HEK293T (cell line): ENCODE measurements around the gene LRGUK.

Source experiments
- CTCF ChIA-PET: fragments of 350-600 bp; formaldehyde crosslinking; extraction: SDS; loops from one replicate; lab custom pipeline; 2021; ENCODE audit warnings: antibody characterized with exemption, inconsistent platforms; lab: Yijun Ruan, JAX
- POLR2A ChIA-PET: fragments of 350-600 bp; formaldehyde crosslinking; extraction: SDS; loops from one replicate; lab custom pipeline; 2020; ENCODE audit warnings: antibody characterized with exemption, inconsistent platforms; lab: Yijun Ruan, JAX
- DNase-seq: peaks from one replicate; pipeline ENCODE4 v3.0.0; 2012; ENCODE audit warnings: mixed read lengths; ENCODE audit errors: extremely low spot score
- ARNT ChIP-seq: fragments of 450-650 bp; IDR thresholded peaks from 2 replicates; pipeline ENCODE4 v1.6.1; 2017; ENCODE audit warnings: mild to moderate bottlenecking
- BHLHE40 ChIP-seq: fragments of 450-650 bp; IDR thresholded peaks from 2 replicates; pipeline ENCODE4 v1.6.1; 2016; ENCODE audit warnings: mild to moderate bottlenecking, moderate library complexity, borderline replicate concordance
- CTBP1 ChIP-seq: fragments of 450-650 bp; IDR thresholded peaks from 2 replicates; pipeline ENCODE4 v1.6.1; 2016; ENCODE audit warnings: borderline replicate concordance
- ELF4 ChIP-seq: fragments of 450-650 bp; IDR thresholded peaks from 2 replicates; pipeline ENCODE4 v1.6.1; 2017; ENCODE audit warnings: antibody characterized with exemption
- FOXA1 ChIP-seq: fragments of 450-650 bp; IDR thresholded peaks from 2 replicates; pipeline ENCODE4 v1.6.1; 2016; ENCODE audit warnings: mild to moderate bottlenecking
- FOXK2 ChIP-seq: fragments of 450-650 bp; IDR thresholded peaks from 2 replicates; pipeline ENCODE4 v1.6.1; 2016; ENCODE audit warnings: mild to moderate bottlenecking
- FOXM1 ChIP-seq: fragments of 450-650 bp; IDR thresholded peaks from 2 replicates; pipeline ENCODE4 v1.6.1; 2017; ENCODE audit warnings: mild to moderate bottlenecking, borderline replicate concordance
- HDGF ChIP-seq: fragments of 450-650 bp; IDR thresholded peaks from 2 replicates; pipeline ENCODE4 v1.6.1; 2017; ENCODE audit warnings: antibody characterized with exemption, borderline replicate concordance
- L3MBTL2 ChIP-seq: fragments of 450-650 bp; conservative IDR thresholded peaks from 2 replicates; pipeline ENCODE4 v1.6.1; 2016; ENCODE audit warnings: mild to moderate bottlenecking
- LEF1 ChIP-seq: fragments of 450-650 bp; IDR thresholded peaks from 2 replicates; pipeline ENCODE4 v1.6.1; 2017; ENCODE audit warnings: mild to moderate bottlenecking, borderline replicate concordance
- NFRKB ChIP-seq: fragments of 450-650 bp; IDR thresholded peaks from 2 replicates; pipeline ENCODE4 v1.6.1; 2016; ENCODE audit warnings: mild to moderate bottlenecking, moderate library complexity
- PKNOX1 ChIP-seq: fragments of 450-650 bp; IDR thresholded peaks from 2 replicates; pipeline ENCODE4 v1.6.1; 2016
- SP1 ChIP-seq: fragments of 450-650 bp; IDR thresholded peaks from 2 replicates; pipeline ENCODE4 v1.6.1; 2017
- SUZ12 ChIP-seq: fragments of 450-650 bp; IDR thresholded peaks from 2 replicates; pipeline ENCODE4 v1.6.1; 2016; ENCODE audit warnings: mild to moderate bottlenecking
- TARDBP ChIP-seq: fragments of 450-650 bp; IDR thresholded peaks from 2 replicates; pipeline ENCODE4 v1.6.1; 2016
- ZNF384 ChIP-seq: fragments of 450-650 bp; IDR thresholded peaks from 2 replicates; pipeline ENCODE4 v1.6.1; 2016

The LRGUK gene

DNA sequence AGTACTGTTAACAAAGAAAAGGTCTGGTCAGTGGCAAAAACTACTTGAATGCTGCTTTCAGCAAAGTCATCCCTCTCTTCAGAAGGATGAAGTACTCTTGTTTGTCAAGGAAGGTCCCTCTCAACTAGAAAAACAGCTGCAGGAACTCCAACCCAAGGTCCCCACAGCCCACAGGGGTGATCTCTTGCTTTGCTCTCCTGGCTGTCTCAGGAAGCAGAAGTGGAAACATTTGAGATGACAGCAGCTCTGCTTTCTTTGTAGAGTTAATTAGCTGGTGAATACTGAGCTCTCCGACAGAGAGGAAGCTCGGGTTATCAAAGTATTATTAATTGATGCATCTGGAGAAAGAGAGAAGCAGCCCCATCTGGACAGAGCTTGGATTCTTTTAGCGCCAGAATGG lies 25.4 kb upstream of the LRGUK start:
- CTCF ChIA-PET = no interaction called here
- TF ChIP-seq SP1 (no peak), PKNOX1 (no peak), CTBP1 (no peak), BHLHE40 (no peak)
- no peak for DNase-seq
- POLR2A ChIA-PET = no interaction called here

- CTCF ChIA-PET = no interaction called here
- no peak for TF ChIP-seq L3MBTL2
- no peak for TF ChIP-seq LEF1
- no peak for TF ChIP-seq ELF4
- TF ChIP-seq SUZ12 = no peak
- no peak for TF ChIP-seq CTBP1
- no peak for TF ChIP-seq PKNOX1
- no peak for TF ChIP-seq HDGF
- TF ChIP-seq FOXK2 = no peak
- no peak for TF ChIP-seq FOXA1
- TF ChIP-seq BHLHE40 = no peak
- no peak for TF ChIP-seq ARNT
- TF ChIP-seq FOXM1 = no peak
- TF ChIP-seq ZNF384 = no peak
- no peak for TF ChIP-seq NFRKB
- TF ChIP-seq TARDBP = no peak
- no peak for TF ChIP-seq SP1
- POLR2A ChIA-PET = no interaction called here
- DNase-seq = no peak
Measured at GRCh38 chr7:134104166-134104565, 23.0 kb upstream of the LRGUK start.

DNA sequence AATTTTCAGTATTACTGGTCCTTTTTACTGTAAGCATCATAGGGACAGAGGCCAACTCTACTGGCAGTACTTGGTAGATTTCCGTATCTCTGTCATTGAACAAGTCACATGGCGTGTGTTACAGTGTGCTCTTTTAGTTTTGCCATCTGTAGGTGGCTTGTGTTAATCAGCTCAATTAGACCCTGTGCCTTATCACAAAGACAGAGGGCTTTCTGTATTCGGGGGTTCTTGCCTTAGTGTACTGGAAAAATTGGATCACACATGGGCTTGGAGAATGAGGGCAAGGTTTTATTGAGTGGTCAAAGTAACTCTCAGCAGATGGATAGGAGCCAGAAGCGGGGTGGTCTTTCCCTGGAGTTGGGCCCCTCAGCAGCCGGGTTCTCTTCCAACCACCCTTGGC lies 21.3 kb upstream of the LRGUK start:
- POLR2A ChIA-PET = no interaction called here
- CTCF ChIA-PET = no interaction called here
- TF ChIP-seq FOXM1 = no peak
- TF ChIP-seq SUZ12 = no peak
- TF ChIP-seq L3MBTL2 = no peak
- TF ChIP-seq NFRKB = no peak
- no peak for DNase-seq

GRCh38 chr7:134108802-134109201 lies 18.3 kb upstream of the LRGUK start:
- TF ChIP-seq BHLHE40 (no peak), LEF1 (no peak), FOXM1 (no peak), CTBP1 (no peak), ELF4 (no peak), SUZ12 (no peak), NFRKB (no peak), FOXA1 (no peak), SP1 (no peak), PKNOX1 (no peak), HDGF (no peak), ZNF384 (no peak)
- CTCF ChIA-PET = no interaction called here
- no peak for DNase-seq
- POLR2A ChIA-PET = no interaction called here

GRCh38 chr7:134113655-134114054 lies 13.5 kb upstream of the LRGUK start:
- CTCF ChIA-PET = no interaction called here
- no peak for DNase-seq
- no peak for TF ChIP-seq L3MBTL2
- POLR2A ChIA-PET = no interaction called here

- POLR2A ChIA-PET = no interaction called here
- CTCF ChIA-PET = no interaction called here
- TF ChIP-seq FOXM1 = no peak
- TF ChIP-seq L3MBTL2 = no peak
- no peak for TF ChIP-seq SUZ12
- TF ChIP-seq PKNOX1 = no peak
- no peak for TF ChIP-seq ARNT
- TF ChIP-seq ELF4 = no peak
- TF ChIP-seq BHLHE40 = no peak
- TF ChIP-seq SP1 = no peak
- TF ChIP-seq CTBP1 = no peak
- TF ChIP-seq NFRKB = no peak
- TF ChIP-seq HDGF = no peak
- TF ChIP-seq ZNF384 = no peak
- no peak for TF ChIP-seq LEF1
- TF ChIP-seq FOXK2 = no peak
- TF ChIP-seq TARDBP = no peak
- TF ChIP-seq FOXA1 = no peak
- DNase-seq = no peak
Measured at GRCh38 chr7:134114992-134115391, 12.1 kb upstream of the LRGUK start.

- ChIA-PET CTCF (no interaction called here), POLR2A (no interaction called here)
- no peak for DNase-seq
- TF ChIP-seq FOXM1 (no peak), NFRKB (no peak), TARDBP (no peak), ARNT (no peak), LEF1 (no peak), ZNF384 (no peak), FOXA1 (no peak), SP1 (no peak), CTBP1 (no peak)
Measured at GRCh38 chr7:134120405-134120804, 6.7 kb upstream of the LRGUK start.
